Measurements from ENCODE around the gene SPRR1A. TPM values are rescaled to one million over a fixed set of nuclear protein-coding genes. Genes with fewer than 3 reads are reported as not detected.

The SPRR1A gene
- total RNA-seq, 2 donors from 2014 or later, result not detected

- no peak for DNase-seq
- TF ChIP-seq CTCF (conservative IDR thresholded peaks at IDR 0.05), result no peak
- no peak overlapping the region for H3K27ac Mint-ChIP-seq
- H3K36me3 Mint-ChIP-seq (ENCODE audit: low read depth), result no peaks in the 10 kb centered on the region
- H3K4me1 Mint-ChIP-seq, result peaks cover 16% of the 10 kb centered on the region
- H3K4me3 ChIP-seq (ENCODE audit: low read length), result no peak overlapping the region
- no peaks in the 10 kb centered on the region for H3K27me3 ChIP-seq (ENCODE audit: control insufficient read depth, insufficient read depth, low read length, poor library complexity, severe bottlenecking)
- peaks cover 16% of the 10 kb centered on the region for H3K9me3 Mint-ChIP-seq
- WGBS, 2 experiments (ENCODE audit: insufficient coverage in 1 of 2, insufficient read length in 1 of 2), result 81 to 89% methylated on average over 7 of the region's 7 CpGs
- H3K9me3 ChIP-seq (ENCODE audit: control insufficient read depth, low read length), result no peaks in the 10 kb centered on the region
- no peak overlapping the region for H3K27ac ChIP-seq (ENCODE audit: low read depth, low read length)
- no peaks in the 10 kb centered on the region for H3K36me3 ChIP-seq (ENCODE audit: control insufficient read depth, insufficient read depth, low read length)
- H3K27me3 Mint-ChIP-seq (ENCODE audit: insufficient read depth), result no peaks in the 10 kb centered on the region
- H3K4me1 ChIP-seq (ENCODE audit: control insufficient read depth, insufficient read depth, low read length), result peaks cover 4% of the 10 kb centered on the region
- no peak overlapping the region for H3K4me3 Mint-ChIP-seq
- no peak overlapping the region for H3K9ac ChIP-seq (ENCODE audit: extremely low read depth, low read length, poor library complexity, severe bottlenecking)
Measured at GRCh38 chr1:153023109-153023508, 39.2 kb downstream of the SPRR1A start.

GRCh38 chr1:153024413-153024812 is 40.5 kb downstream of the SPRR1A start:
- Mint-ChIP-seq H3K27ac (no peak overlapping the region), H3K4me1 (peaks cover 16% of the 10 kb centered on the region), H3K36me3 (ENCODE audit: low read depth) (no peaks in the 10 kb centered on the region), H3K27me3 (ENCODE audit: insufficient read depth) (no peaks in the 10 kb centered on the region), H3K4me3 (no peak overlapping the region), H3K9me3 (peaks cover 14% of the 10 kb centered on the region)
- DNase-seq, result no peak
- peaks cover 4% of the 10 kb centered on the region for H3K4me1 ChIP-seq (ENCODE audit: control insufficient read depth, insufficient read depth, low read length)
- no peaks in the 10 kb centered on the region for H3K36me3 ChIP-seq (ENCODE audit: control insufficient read depth, insufficient read depth, low read length)
- no peaks in the 10 kb centered on the region for H3K9me3 ChIP-seq (ENCODE audit: control insufficient read depth, low read length)
- H3K27me3 ChIP-seq (ENCODE audit: control insufficient read depth, insufficient read depth, low read length, poor library complexity, severe bottlenecking), result no peaks in the 10 kb centered on the region
- no peak overlapping the region for H3K9ac ChIP-seq (ENCODE audit: extremely low read depth, low read length, poor library complexity, severe bottlenecking)
- 100% methylated on average over 1 of the region's 1 CpG; no CpG with 5 or more reads in 1 of the 2 experiments for WGBS, 2 experiments (ENCODE audit: insufficient coverage in 1 of 2, insufficient read length in 1 of 2)
- no peak overlapping the region for H3K4me3 ChIP-seq (ENCODE audit: low read length)
- H3K27ac ChIP-seq (ENCODE audit: low read depth, low read length), result no peak overlapping the region
- TF ChIP-seq CTCF (conservative IDR thresholded peaks at IDR 0.05), result no peak

- no peaks in the 10 kb centered on the region for H3K27me3 Mint-ChIP-seq (ENCODE audit: insufficient read depth)
- no peaks in the 10 kb centered on the region for H3K36me3 Mint-ChIP-seq (ENCODE audit: low read depth)
- Histone ChIP-seq H3K27ac (ENCODE audit: low read depth, low read length) (no peak overlapping the region), H3K4me3 (ENCODE audit: low read length) (no peak overlapping the region), H3K4me1 (ENCODE audit: control insufficient read depth, insufficient read depth, low read length) (peaks cover 4% of the 10 kb centered on the region), H3K36me3 (ENCODE audit: control insufficient read depth, insufficient read depth, low read length) (no peaks in the 10 kb centered on the region), H3K9ac (ENCODE audit: extremely low read depth, low read length, poor library complexity, severe bottlenecking) (no peak overlapping the region), H3K27me3 (ENCODE audit: control insufficient read depth, insufficient read depth, low read length, poor library complexity, severe bottlenecking) (no peaks in the 10 kb centered on the region), H3K9me3 (ENCODE audit: control insufficient read depth, low read length) (no peaks in the 10 kb centered on the region)
- WGBS, 2 experiments (ENCODE audit: insufficient coverage in 1 of 2, insufficient read length in 1 of 2), result 40 to 87% methylated on average over 1 of the region's 1 CpG
- no peak for TF ChIP-seq CTCF (conservative IDR thresholded peaks at IDR 0.05)
- no peak overlapping the region for H3K27ac Mint-ChIP-seq
- H3K4me3 Mint-ChIP-seq, result no peak overlapping the region
- H3K4me1 Mint-ChIP-seq, result peaks cover 19% of the 10 kb centered on the region
- peaks cover 5% of the 10 kb centered on the region for H3K9me3 Mint-ChIP-seq
- no peak for DNase-seq
Measured at GRCh38 chr1:153025797-153026196, 41.9 kb downstream of the SPRR1A start.

Measured in endodermal cell (in vitro differentiated cells).